H1 (cell line): Measurements from ENCODE around the gene KLF4.

Source experiments
- ASH2L ChIP-seq: fragments of 200-600, 300-600 bp; sonication (generic); IDR thresholded peaks from one replicate; pipeline ENCODE4 v1.7.1; 2017; ENCODE audit warnings: low read length
- BCL11A ChIP-seq, 2 experiments: IDR thresholded peaks; one replicate each; pipeline ENCODE4 v1.6.1; 2011; ENCODE audit warnings: low read depth in 2 of 2, low read length in 2 of 2, mild to moderate bottlenecking in 2 of 2
- CBX5 ChIP-seq: fragments of 300-800, 300-1000 bp; sonication (generic); IDR thresholded peaks from 2 replicates; pipeline ENCODE4 v1.7.1; 2016; ENCODE audit warnings: antibody characterized with exemption, low read length, low read depth
- CBX8 ChIP-seq: fragments of 300-800, 300-1000 bp; sonication (generic); IDR thresholded peaks from 2 replicates; pipeline ENCODE4 v1.7.1; 2016; ENCODE audit warnings: low read depth, low read length, borderline replicate concordance
- CTCF ChIP-seq, 3 experiments: IDR thresholded peaks; 1 replicate in 2 of 3; 2 replicates in 1 of 3; pipeline versions ENCODE4 v1.5.1 to v1.6.1; 2011; ENCODE audit warnings: low read length in 3 of 3, mild to moderate bottlenecking in 3 of 3, inconsistent platforms in 2 of 3, low read depth in 1 of 3, moderate library complexity in 1 of 3; ENCODE audit not compliant: insufficient read depth in 1 of 3; ENCODE audit errors: control extremely low read depth in 1 of 3
- EZH2 ChIP-seq: fragments of 200-600 bp; sonication (generic); IDR thresholded peaks from 2 replicates; pipeline ENCODE4 v1.7.1; 2012; ENCODE audit warnings: low read depth, mild to moderate bottlenecking, moderate library complexity, low read length, inconsistent platforms; ENCODE audit not compliant: severe bottlenecking
- KDM1A ChIP-seq: fragments of 200-600, 300-600 bp; sonication (generic); IDR thresholded peaks from 2 replicates; pipeline ENCODE4 v1.7.1; 2016; ENCODE audit warnings: mild to moderate bottlenecking, low read length, borderline replicate concordance
- MAX ChIP-seq: IDR thresholded peaks from 2 replicates; pipeline ENCODE4 v1.6.1; 2012; ENCODE audit warnings: inconsistent platforms
- POLR2A ChIP-seq, 2 experiments: IDR thresholded peaks; 1 replicate in 1 of 2; 2 replicates in 1 of 2; pipeline ENCODE4 v1.6.1; 2011; ENCODE audit warnings: low read depth in 2 of 2, low read length in 2 of 2, mild to moderate bottlenecking in 2 of 2; ENCODE audit errors: control extremely low read depth in 1 of 2
- POLR2AphosphoS5 ChIP-seq: IDR thresholded peaks from 2 replicates; pipeline ENCODE4 v1.6.1; 2011; ENCODE audit warnings: low read depth, low read length
- SRF ChIP-seq: IDR thresholded peaks from 2 replicates; pipeline ENCODE4 v1.6.1; 2011; ENCODE audit warnings: mild to moderate bottlenecking, low read depth, low read length, moderate library complexity
- TAF1 ChIP-seq: IDR thresholded peaks from 2 replicates; pipeline ENCODE4 v1.6.1; 2011; ENCODE audit warnings: mild to moderate bottlenecking, low read depth, low read length

DNA sequence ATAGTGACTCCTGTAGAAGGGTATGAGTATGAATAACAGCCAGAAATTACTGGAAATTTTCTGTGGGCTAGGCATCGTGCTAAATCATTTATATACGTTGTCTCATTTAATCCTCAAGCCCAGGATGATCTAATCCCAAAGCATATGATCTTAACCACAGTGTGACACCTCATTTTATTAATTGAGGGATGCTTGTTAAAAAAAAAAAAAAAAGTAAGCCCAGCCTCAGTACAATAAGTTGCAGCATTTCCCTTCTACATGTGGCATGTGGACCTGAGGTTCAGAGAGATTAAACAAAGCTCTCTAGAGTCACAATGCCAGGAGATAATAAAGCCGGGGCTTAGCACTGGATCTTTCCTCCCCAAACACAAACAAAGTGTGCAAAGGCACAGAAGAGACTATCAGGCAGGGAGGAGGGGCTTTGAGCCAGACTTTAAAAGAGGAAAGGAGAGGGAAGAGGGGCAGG is 49.5 kb downstream of the KLF4 start:
- TF ChIP-seq CTCF (IDR thresholded peaks at IDR 0.05; ENCODE audit: control extremely low read depth in 1 of 3, insufficient read depth in 1 of 3, low read depth in 1 of 3, low read length in 3 of 3), result no peak
- no peak for TF ChIP-seq KDM1A
- no peak for TF ChIP-seq CBX8
- TF ChIP-seq POLR2AphosphoS5, result no peak
- TF ChIP-seq SRF, result no peak
- TF ChIP-seq POLR2A (IDR thresholded peaks at IDR 0.05; ENCODE audit: control extremely low read depth in 1 of 2, low read depth in 2 of 2, low read length in 2 of 2), result no peak
- no peak for TF ChIP-seq EZH2
- TF ChIP-seq ASH2L, result no peak
- no peak for TF ChIP-seq BCL11A (IDR thresholded peaks at IDR 0.05; ENCODE audit: low read depth in 2 of 2, low read length in 2 of 2)
- TF ChIP-seq TAF1, result no peak
- no peak for TF ChIP-seq MAX
- no peak for TF ChIP-seq CBX5
